Measurements from ENCODE around the gene ZBTB20. TPM values are rescaled to one million over a fixed set of nuclear protein-coding genes. Genes with fewer than 3 reads are reported as not detected.

Gene ZBTB20
- total RNA-seq, 1 donor from 2014 or later, result 1.6 TPM

GRCh38 chr3:114867835-114868503 is 279.1 kb downstream of the ZBTB20 start:
- H3K36me3 Mint-ChIP-seq (ENCODE audit: low read depth), result no peaks in the 10 kb centered on the region
- no peak for DNase-seq
- H3K27ac Mint-ChIP-seq, result no peak overlapping the region
- H3K27me3 Mint-ChIP-seq, result no peaks in the 10 kb centered on the region
- intact Hi-C loops (cut with micrococcal nuclease), result no loop called here
- no peaks in the 10 kb centered on the region for H3K9me3 Mint-ChIP-seq
- H3K4me1 Mint-ChIP-seq, result peaks cover 8% of the 10 kb centered on the region
- H3K4me3 Mint-ChIP-seq, result no peak overlapping the region

- no peaks in the 10 kb centered on the region for H3K9me3 Mint-ChIP-seq
- peaks cover 8% of the 10 kb centered on the region for H3K4me1 Mint-ChIP-seq
Measured at GRCh38 chr3:114867359-114867758, 279.7 kb downstream of the ZBTB20 start.

GRCh38 chr3:114866430-114866829 is 280.7 kb downstream of the ZBTB20 start:
- no peak overlapping the region for H3K4me3 Mint-ChIP-seq
- H3K4me1 Mint-ChIP-seq, result peaks cover 8% of the 10 kb centered on the region
- no peak for DNase-seq
- H3K27ac Mint-ChIP-seq, result no peak overlapping the region
- intact Hi-C loops (cut with micrococcal nuclease), result no loop called here
- no peaks in the 10 kb centered on the region for H3K27me3 Mint-ChIP-seq
- no peaks in the 10 kb centered on the region for H3K9me3 Mint-ChIP-seq
- no peaks in the 10 kb centered on the region for H3K36me3 Mint-ChIP-seq (ENCODE audit: low read depth)

More at GRCh38 chr3:114867359-114867758, 279.7 kb downstream of the ZBTB20 start:
- Mint-ChIP-seq H3K36me3 (ENCODE audit: low read depth) (no peaks in the 10 kb centered on the region), H3K27ac (no peak overlapping the region), H3K4me3 (no peak overlapping the region), H3K27me3 (no peaks in the 10 kb centered on the region)
- no peak for DNase-seq
- intact Hi-C loops (cut with micrococcal nuclease), result no loop called here

- no peak for DNase-seq
- no peak overlapping the region for H3K4me3 Mint-ChIP-seq
- intact Hi-C loops (cut with micrococcal nuclease), result no loop called here
- no peaks in the 10 kb centered on the region for H3K27me3 Mint-ChIP-seq
- H3K27ac Mint-ChIP-seq, result no peak overlapping the region
- no peaks in the 10 kb centered on the region for H3K36me3 Mint-ChIP-seq (ENCODE audit: low read depth)
- peaks cover 10% of the 10 kb centered on the region for H3K4me1 Mint-ChIP-seq
- no peaks in the 10 kb centered on the region for H3K9me3 Mint-ChIP-seq
Measured at GRCh38 chr3:114864970-114865369, 282.1 kb downstream of the ZBTB20 start.

- Mint-ChIP-seq H3K4me1 (peaks cover 10% of the 10 kb centered on the region), H3K9me3 (no peaks in the 10 kb centered on the region), H3K27ac (no peak overlapping the region), H3K27me3 (no peaks in the 10 kb centered on the region), H3K36me3 (ENCODE audit: low read depth) (no peaks in the 10 kb centered on the region), H3K4me3 (peak overlapping the region; percentile 62)
- intact Hi-C loops (cut with micrococcal nuclease), result no loop called here
- DNase-seq, result no peak
Measured at GRCh38 chr3:114863848-114864247, 283.2 kb downstream of the ZBTB20 start.

GRCh38 chr3:114861666-114862065 is 285.4 kb downstream of the ZBTB20 start:
- intact Hi-C loops (cut with micrococcal nuclease), result no loop called here
- H3K36me3 Mint-ChIP-seq (ENCODE audit: low read depth), result no peaks in the 10 kb centered on the region
- H3K4me1 Mint-ChIP-seq, result peaks cover 10% of the 10 kb centered on the region
- no peak overlapping the region for H3K4me3 Mint-ChIP-seq
- no peak overlapping the region for H3K27ac Mint-ChIP-seq
- H3K27me3 Mint-ChIP-seq, result no peaks in the 10 kb centered on the region
- no peaks in the 10 kb centered on the region for H3K9me3 Mint-ChIP-seq
- no peak for DNase-seq

GRCh38 chr3:114860531-114860930 is 286.6 kb downstream of the ZBTB20 start:
- Mint-ChIP-seq H3K4me1 (peaks cover 10% of the 10 kb centered on the region), H3K27me3 (no peaks in the 10 kb centered on the region), H3K27ac (no peak overlapping the region), H3K36me3 (ENCODE audit: low read depth) (no peaks in the 10 kb centered on the region), H3K4me3 (no peak overlapping the region), H3K9me3 (no peaks in the 10 kb centered on the region)
- no peak for DNase-seq
- intact Hi-C loops (cut with micrococcal nuclease), result no loop called here

- intact Hi-C loops (cut with micrococcal nuclease), result no loop called here
- DNase-seq, result no peak
- no peaks in the 10 kb centered on the region for H3K27me3 Mint-ChIP-seq
- no peak overlapping the region for H3K27ac Mint-ChIP-seq
- H3K36me3 Mint-ChIP-seq (ENCODE audit: low read depth), result no peaks in the 10 kb centered on the region
- H3K4me1 Mint-ChIP-seq, result peaks cover 3% of the 10 kb centered on the region
- H3K4me3 Mint-ChIP-seq, result no peak overlapping the region
- no peaks in the 10 kb centered on the region for H3K9me3 Mint-ChIP-seq
Measured at GRCh38 chr3:114858329-114858728, 288.8 kb downstream of the ZBTB20 start.

GRCh38 chr3:114857299-114857701 is 289.8 kb downstream of the ZBTB20 start:
- H3K4me1 Mint-ChIP-seq, result peaks cover 3% of the 10 kb centered on the region
- intact Hi-C loops (cut with micrococcal nuclease), result no loop called here
- no peak overlapping the region for H3K4me3 Mint-ChIP-seq
- H3K27me3 Mint-ChIP-seq, result no peaks in the 10 kb centered on the region
- H3K27ac Mint-ChIP-seq, result no peak overlapping the region
- H3K9me3 Mint-ChIP-seq, result no peaks in the 10 kb centered on the region
- no peaks in the 10 kb centered on the region for H3K36me3 Mint-ChIP-seq (ENCODE audit: low read depth)
- DNase-seq, result no peak

GRCh38 chr3:114856835-114857234 is 290.3 kb downstream of the ZBTB20 start:
- Mint-ChIP-seq H3K4me3 (no peak overlapping the region), H3K4me1 (peaks cover 3% of the 10 kb centered on the region), H3K27me3 (no peaks in the 10 kb centered on the region), H3K36me3 (ENCODE audit: low read depth) (no peaks in the 10 kb centered on the region), H3K9me3 (no peaks in the 10 kb centered on the region), H3K27ac (no peak overlapping the region)
- DNase-seq, result no peak
- intact Hi-C loops (cut with micrococcal nuclease), result no loop called here

GRCh38 chr3:114855839-114856238 is 291.2 kb downstream of the ZBTB20 start:
- Mint-ChIP-seq H3K27me3 (no peaks in the 10 kb centered on the region), H3K27ac (no peak overlapping the region), H3K4me1 (peaks cover 3% of the 10 kb centered on the region), H3K36me3 (ENCODE audit: low read depth) (no peaks in the 10 kb centered on the region), H3K9me3 (no peaks in the 10 kb centered on the region), H3K4me3 (no peak overlapping the region)
- intact Hi-C loops (cut with micrococcal nuclease), result no loop called here
- no peak for DNase-seq

- DNase-seq, result no peak
- no peaks in the 10 kb centered on the region for H3K9me3 Mint-ChIP-seq
Measured at GRCh38 chr3:114852966-114853365, 294.1 kb downstream of the ZBTB20 start.

GRCh38 chr3:114850898-114851297 is 296.2 kb downstream of the ZBTB20 start:
- Mint-ChIP-seq H3K27me3 (no peaks in the 10 kb centered on the region), H3K4me3 (no peak overlapping the region), H3K27ac (no peak overlapping the region), H3K36me3 (ENCODE audit: low read depth) (no peaks in the 10 kb centered on the region), H3K9me3 (no peaks in the 10 kb centered on the region), H3K4me1 (peaks cover 2% of the 10 kb centered on the region)
- no peak for DNase-seq
- intact Hi-C loops (cut with micrococcal nuclease), result no loop called here

More at GRCh38 chr3:114852966-114853365, 294.1 kb downstream of the ZBTB20 start:
- Mint-ChIP-seq H3K36me3 (ENCODE audit: low read depth) (no peaks in the 10 kb centered on the region), H3K4me1 (peaks cover 2% of the 10 kb centered on the region), H3K27ac (no peak overlapping the region), H3K27me3 (no peaks in the 10 kb centered on the region), H3K4me3 (no peak overlapping the region)
- intact Hi-C loops (cut with micrococcal nuclease), result no loop called here

- Mint-ChIP-seq H3K27me3 (no peaks in the 10 kb centered on the region), H3K4me1 (no peaks in the 10 kb centered on the region), H3K27ac (no peak overlapping the region), H3K36me3 (ENCODE audit: low read depth) (no peaks in the 10 kb centered on the region), H3K9me3 (no peaks in the 10 kb centered on the region), H3K4me3 (no peak overlapping the region)
- intact Hi-C loops (cut with micrococcal nuclease), result no loop called here
- DNase-seq, result no peak
Measured at GRCh38 chr3:114848643-114849350, 298.3 kb downstream of the ZBTB20 start.
